H9 (cell line): Measurements from ENCODE around the gene TMTC3. TPM values are rescaled to one million over a fixed set of nuclear protein-coding genes. Genes with fewer than 3 reads are reported as not detected.

Experiments
- DNase-seq: peaks from one replicate; pipeline ENCODE4 v3.0.0-alpha.2; 2017
- H2AFZ ChIP-seq: one replicate; pipeline ENCODE4 v1.6.1; 2013; ENCODE audit warnings: mild to moderate bottlenecking, low read length, control low read depth, moderate library complexity
- H2AK5ac ChIP-seq: 2 replicates; pipeline ENCODE4 v1.6.1; 2013; ENCODE audit warnings: low read length, control low read depth, mixed read lengths; ENCODE audit not compliant: insufficient read length
- H2BK120ac ChIP-seq: one replicate; pipeline ENCODE4 v1.6.1; 2013; ENCODE audit warnings: low read depth, mild to moderate bottlenecking, low read length, control low read depth, inconsistent platforms; ENCODE audit not compliant: poor library complexity, severe bottlenecking
- H2BK12ac ChIP-seq: 2 replicates; pipeline ENCODE4 v1.6.1; 2013; ENCODE audit warnings: low read length, control low read depth, mixed read lengths, low read depth; ENCODE audit not compliant: insufficient read length
- H2BK15ac ChIP-seq: 2 replicates; pipeline ENCODE4 v1.6.1; 2013; ENCODE audit warnings: low read depth, low read length, control low read depth
- H2BK20ac ChIP-seq: one replicate; pipeline ENCODE4 v1.6.1; 2013; ENCODE audit warnings: low read depth, mild to moderate bottlenecking, low read length, control low read depth, inconsistent platforms; ENCODE audit not compliant: poor library complexity, severe bottlenecking
- H2BK5ac ChIP-seq: 2 replicates; pipeline ENCODE4 v1.6.1; 2013; ENCODE audit warnings: low read length, control low read depth, mixed read lengths; ENCODE audit not compliant: insufficient read length
- H3K14ac ChIP-seq: 2 replicates; pipeline ENCODE4 v1.6.1; 2013; ENCODE audit warnings: low read length, control low read depth; ENCODE audit not compliant: insufficient read depth
- H3K18ac ChIP-seq: 2 replicates; pipeline ENCODE4 v1.6.1; 2013; ENCODE audit warnings: low read depth, mild to moderate bottlenecking, mixed read lengths, low read length, control low read depth; ENCODE audit not compliant: insufficient read length
- H3K23ac ChIP-seq: 2 replicates; pipeline ENCODE4 v1.6.1; 2013; ENCODE audit warnings: low read length, control low read depth, mixed read lengths, low read depth; ENCODE audit not compliant: insufficient read length
- H3K23me2 ChIP-seq: 2 replicates; pipeline ENCODE4 v1.6.1; 2013; ENCODE audit warnings: low read depth, mild to moderate bottlenecking, mixed read lengths, low read length, control low read depth; ENCODE audit not compliant: insufficient read length, poor library complexity, severe bottlenecking
- H3K27ac ChIP-seq: 2 replicates; pipeline ENCODE4 v1.5.1; 2013; ENCODE audit warnings: low read length, control low read depth, mixed read lengths, low read depth; ENCODE audit not compliant: insufficient read length
- H3K27me3 ChIP-seq: 2 replicates; pipeline ENCODE4 v1.6.1; 2013; ENCODE audit warnings: low read length, control low read depth, inconsistent platforms; ENCODE audit not compliant: insufficient read depth
- H3K4ac ChIP-seq: 2 replicates; pipeline ENCODE4 v1.6.1; 2013; ENCODE audit warnings: low read depth, mild to moderate bottlenecking, control low read depth, inconsistent platforms, low read length, moderate library complexity
- H3K4me1 ChIP-seq: 2 replicates; pipeline ENCODE4 v1.6.1; 2013; ENCODE audit warnings: low read length, control low read depth, inconsistent platforms; ENCODE audit not compliant: insufficient read depth
- H3K4me2 ChIP-seq: 2 replicates; pipeline ENCODE4 v1.6.1; 2013; ENCODE audit warnings: low read length, control low read depth, mixed read lengths; ENCODE audit not compliant: insufficient read length, insufficient read depth
- H3K56ac ChIP-seq: 2 replicates; pipeline ENCODE4 v1.6.1; 2013; ENCODE audit warnings: low read depth, mild to moderate bottlenecking, mixed read lengths, low read length, control low read depth; ENCODE audit not compliant: insufficient read length
- H3K79me1 ChIP-seq: 2 replicates; pipeline ENCODE4 v1.6.1; 2013; ENCODE audit warnings: low read depth, mild to moderate bottlenecking, moderate library complexity, low read length, control low read depth, inconsistent platforms; ENCODE audit not compliant: insufficient read depth, poor library complexity, severe bottlenecking
- H3K79me2 ChIP-seq: 2 replicates; pipeline ENCODE4 v1.6.1; 2013; ENCODE audit warnings: low read length, control low read depth, inconsistent platforms; ENCODE audit not compliant: insufficient read depth
- H3K9ac ChIP-seq: 2 replicates; pipeline ENCODE4 v1.6.1; 2013; ENCODE audit warnings: low read length, control low read depth, mixed read lengths; ENCODE audit not compliant: insufficient read length; ENCODE audit errors: extremely low read depth
- H3K9me3 ChIP-seq: one replicate; pipeline ENCODE4 v1.6.1; 2013; ENCODE audit warnings: low read depth, low read length, inconsistent platforms; ENCODE audit not compliant: control insufficient read depth
- H3T11ph ChIP-seq: one replicate; pipeline ENCODE4 v1.6.1; 2013; ENCODE audit warnings: mild to moderate bottlenecking, low read length, control low read depth, inconsistent platforms
- H4K20me1 ChIP-seq: one replicate; pipeline ENCODE4 v1.6.1; 2013; ENCODE audit not compliant: control insufficient read depth, insufficient read length, insufficient read depth
- H4K5ac ChIP-seq: 2 replicates; pipeline ENCODE4 v1.6.1; 2013; ENCODE audit warnings: low read depth, mild to moderate bottlenecking, mixed read lengths, low read length, control low read depth; ENCODE audit not compliant: insufficient read length
- H4K8ac ChIP-seq: replicated peaks from 2 replicates; pipeline ENCODE4 v1.6.1; 2013; ENCODE audit warnings: low read length, control low read depth, mixed read lengths, low read depth; ENCODE audit not compliant: insufficient read length
- H4K91ac ChIP-seq: 2 replicates; pipeline ENCODE4 v1.6.1; 2013; ENCODE audit warnings: low read depth, mild to moderate bottlenecking, moderate library complexity, mixed read lengths, low read length, control low read depth; ENCODE audit not compliant: insufficient read length
- H3K27ac Mint-ChIP-seq, 3 experiments: 2 replicates in 2 of 3; 3 replicates in 1 of 3; pipeline ENCODE4 v1.8.0; 2020 to 2021; ENCODE audit warnings: mixed read lengths in 3 of 3, mild to moderate bottlenecking in 1 of 3, moderate library complexity in 1 of 3
- H3K27me3 Mint-ChIP-seq: 2 replicates; pipeline ENCODE4 v1.8.0; 2021; ENCODE audit warnings: low read depth, mild to moderate bottlenecking, moderate library complexity, mixed read lengths
- H3K36me3 Mint-ChIP-seq, 3 experiments: 2 replicates in 2 of 3; 3 replicates in 1 of 3; pipeline ENCODE4 v1.8.0; 2020 to 2021; ENCODE audit warnings: low read depth in 3 of 3, mixed read lengths in 3 of 3; ENCODE audit not compliant: insufficient read depth in 1 of 3
- H3K4me1 Mint-ChIP-seq, 2 experiments: 2 replicates each; pipeline ENCODE4 v1.8.0; 2020; ENCODE audit warnings: mixed read lengths in 2 of 2
- H3K4me3 Mint-ChIP-seq, 2 experiments: 2 replicates in 1 of 2; 3 replicates in 1 of 2; pipeline ENCODE4 v1.8.0; 2020 to 2021; ENCODE audit warnings: mild to moderate bottlenecking in 2 of 2, mixed read lengths in 2 of 2, moderate library complexity in 1 of 2
- H3K9me3 Mint-ChIP-seq, 2 experiments: 2 replicates in 1 of 2; 3 replicates in 1 of 2; pipeline ENCODE4 v1.8.0; 2020; ENCODE audit warnings: mild to moderate bottlenecking in 2 of 2, mixed read lengths in 2 of 2, moderate library complexity in 1 of 2
- CTCF ChIP-seq: fragments of 200-600 bp; sonication (generic); conservative IDR thresholded peaks from 3 replicates; pipeline ENCODE4 v1.8.0; 2021; ENCODE audit warnings: antibody characterized with exemption, mild to moderate bottlenecking
- WGBS: extraction: QIAGEN DNeasy Blood & Tissue Kit; methylation state at CpG from one replicate; pipeline ENCODE4 v1.1.7; 2013; ENCODE audit warnings: missing lambda C conversion rate, low lambda C conversion rate, mixed read lengths; ENCODE audit not compliant: insufficient read length; ENCODE audit errors: extremely low coverage; 5-methylcytosine and 5-hydroxymethylcytosine counted together
- total RNA-seq: library from RNA; stranded (reverse); gene quantifications from 2 replicates; pipeline ENCODE4 v1.2.1, GENCODE V29; 2021

Gene TMTC3
- total RNA-seq, 1 experiment from 2014 or later, result 37.7 TPM

GRCh38 chr12:88182416-88182815, 40.3 kb downstream of the TMTC3 start:
- H3K79me1 ChIP-seq, result no peaks in the 10 kb centered on the region
- H3K9me3 ChIP-seq, result no peaks in the 10 kb centered on the region
- no peak for TF ChIP-seq CTCF
- H3K18ac ChIP-seq, result no peak overlapping the region
- no peaks in the 10 kb centered on the region for H3K27me3 ChIP-seq
- no peak for DNase-seq
- H2BK20ac ChIP-seq, result no peak overlapping the region
- no peak overlapping the region for H2BK5ac ChIP-seq
- no peak overlapping the region for H3K4me3 Mint-ChIP-seq
- no CpG with 5 or more reads among the region's 3 CpGs for WGBS
- H4K5ac ChIP-seq, result no peak overlapping the region
- peaks cover 0 to 4% of the 10 kb centered on the region in 2 experiments; a peak in 1 of 5 replicates for H3K9me3 Mint-ChIP-seq
- H3K23me2 ChIP-seq, result no peaks in the 10 kb centered on the region
- H4K8ac ChIP-seq, result no peak overlapping the region
- H3K23ac ChIP-seq, result no peak overlapping the region
- no peaks in the 10 kb centered on the region for H4K20me1 ChIP-seq
- no peak overlapping the region for H2AK5ac ChIP-seq
- peaks cover 28 to 43% (median 32%) of the 10 kb centered on the region in 3 experiments for H3K36me3 Mint-ChIP-seq
- no peak overlapping the region for H3K27ac Mint-ChIP-seq
- H3K27ac ChIP-seq, result no peak overlapping the region
- H3T11ph ChIP-seq, result no peak overlapping the region
- H3K4me1 ChIP-seq, result no peaks in the 10 kb centered on the region
- no peak overlapping the region for H2AFZ ChIP-seq
- no peak overlapping the region for H2BK15ac ChIP-seq
- H2BK12ac ChIP-seq, result no peak overlapping the region
- H3K9ac ChIP-seq, result no peak overlapping the region
- H3K56ac ChIP-seq, result no peak overlapping the region
- H3K4me1 Mint-ChIP-seq, result no peaks in the 10 kb centered on the region
- no peak overlapping the region for H2BK120ac ChIP-seq
- no peak overlapping the region for H3K4me2 ChIP-seq
- H3K79me2 ChIP-seq, result no peaks in the 10 kb centered on the region
- H3K14ac ChIP-seq, result no peak overlapping the region
- no peak overlapping the region for H4K91ac ChIP-seq
- no peak overlapping the region for H3K4ac ChIP-seq
- H3K27me3 Mint-ChIP-seq, result no peaks in the 10 kb centered on the region
